ENCODE results near the gene OR2AT4.

- no peak for TF ChIP-seq CTCF (IDR thresholded peaks at IDR 0.05; ENCODE audit: poor library complexity)
- TF ChIP-seq EZH2 (IDR thresholded peaks at IDR 0.05; ENCODE audit: borderline replicate concordance): no peak
- no peak for TF ChIP-seq EZH2phosphoT487 (IDR thresholded peaks at IDR 0.05; ENCODE audit: low read depth, severe bottlenecking, unreplicated experiment)
Observed at GRCh38 chr11:75145196-75145971, 48.7 kb upstream of the OR2AT4 start.
